COLO829 (cell line): ENCODE data around the gene MRPL22.
"Not testable (repeated sequence)": the region's sequence is repeated elsewhere in the genome, so short reads cannot be mapped to it uniquely, and the experiment has no call there.

Experiments used
- DNase-seq: peaks from one replicate; pipeline ENCODE4 v3.0.0; 2012; ENCODE audit warnings: low spot score

The MRPL22 gene

GRCh38 chr5:154997746-154998145 lies 56.9 kb downstream of the MRPL22 start:
- DNase-seq, result no peak

GRCh38 chr5:154999865-155000264 lies 59.0 kb downstream of the MRPL22 start:
- no peak for DNase-seq

GRCh38 chr5:155001523-155001922 lies 60.6 kb downstream of the MRPL22 start:
- no peak for DNase-seq

- DNase-seq, result not testable (repeated sequence)
These were observed 61.8 kb downstream of the MRPL22 start for GRCh38 chr5:155002722-155003121.

- DNase-seq, result no peak
These were observed 63.4 kb downstream of the MRPL22 start for GRCh38 chr5:155004138-155004744.

GRCh38 chr5:155006265-155006664 lies 65.4 kb downstream of the MRPL22 start:
- not testable (repeated sequence) for DNase-seq

- DNase-seq, result no peak
These were observed 67.8 kb downstream of the MRPL22 start for GRCh38 chr5:155008669-155009068.

GRCh38 chr5:155010881-155011280 lies 70.0 kb downstream of the MRPL22 start:
- no peak for DNase-seq

GRCh38 chr5:155013526-155013925 lies 72.7 kb downstream of the MRPL22 start, which contains the start of gene KIF4B:
KIF4B (plus strand) TSS chr5:155013755; CDS start chr5:155013860, 105 bp downstream.
- DNase-seq, result no peak

- DNase-seq, result no peak
These were observed 74.4 kb downstream of the MRPL22 start for GRCh38 chr5:155015239-155015638.

- DNase-seq, result no peak
These were observed 76.7 kb downstream of the MRPL22 start for GRCh38 chr5:155017610-155018009.
